ENCODE data around the gene H1-8. TPM values are rescaled to one million over a fixed set of nuclear protein-coding genes. Genes with fewer than 3 reads are reported as not detected.

Gene H1-8
- total RNA-seq, 4 donors from 2014 or later: not detected

DNA sequence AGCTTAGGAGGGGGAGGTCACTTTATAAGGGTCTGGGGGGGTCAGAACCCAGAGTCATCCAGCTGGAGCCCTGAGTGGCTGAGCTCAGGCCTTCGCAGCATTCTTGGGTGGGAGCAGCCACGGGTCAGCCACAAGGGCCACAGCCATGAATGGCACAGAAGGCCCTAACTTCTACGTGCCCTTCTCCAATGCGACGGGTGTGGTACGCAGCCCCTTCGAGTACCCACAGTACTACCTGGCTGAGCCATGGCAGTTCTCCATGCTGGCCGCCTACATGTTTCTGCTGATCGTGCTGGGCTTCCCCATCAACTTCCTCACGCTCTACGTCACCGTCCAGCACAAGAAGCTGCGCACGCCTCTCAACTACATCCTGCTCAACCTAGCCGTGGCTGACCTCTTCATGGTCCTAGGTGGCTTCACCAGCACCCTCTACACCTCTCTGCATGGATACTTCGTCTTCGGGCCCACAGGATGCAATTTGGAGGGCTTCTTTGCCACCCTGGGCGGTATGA is 14.3 kb upstream of the H1-8 start, which contains the start of gene RHO:
Gene RHO, plus strand, starts transcription at position 51 of the 512 bp plus-strand sequence. Its CDS starts 95 bp downstream, at position 146.
- TF ChIP-seq POLR2AphosphoS5 (IDR thresholded peaks at IDR 0.05) (no peak), POLR2A (IDR thresholded peaks at IDR 0.05) (no peak), EP300 (IDR thresholded peaks at IDR 0.05) (no peak)
- TF ChIP-seq, protein P1, sequence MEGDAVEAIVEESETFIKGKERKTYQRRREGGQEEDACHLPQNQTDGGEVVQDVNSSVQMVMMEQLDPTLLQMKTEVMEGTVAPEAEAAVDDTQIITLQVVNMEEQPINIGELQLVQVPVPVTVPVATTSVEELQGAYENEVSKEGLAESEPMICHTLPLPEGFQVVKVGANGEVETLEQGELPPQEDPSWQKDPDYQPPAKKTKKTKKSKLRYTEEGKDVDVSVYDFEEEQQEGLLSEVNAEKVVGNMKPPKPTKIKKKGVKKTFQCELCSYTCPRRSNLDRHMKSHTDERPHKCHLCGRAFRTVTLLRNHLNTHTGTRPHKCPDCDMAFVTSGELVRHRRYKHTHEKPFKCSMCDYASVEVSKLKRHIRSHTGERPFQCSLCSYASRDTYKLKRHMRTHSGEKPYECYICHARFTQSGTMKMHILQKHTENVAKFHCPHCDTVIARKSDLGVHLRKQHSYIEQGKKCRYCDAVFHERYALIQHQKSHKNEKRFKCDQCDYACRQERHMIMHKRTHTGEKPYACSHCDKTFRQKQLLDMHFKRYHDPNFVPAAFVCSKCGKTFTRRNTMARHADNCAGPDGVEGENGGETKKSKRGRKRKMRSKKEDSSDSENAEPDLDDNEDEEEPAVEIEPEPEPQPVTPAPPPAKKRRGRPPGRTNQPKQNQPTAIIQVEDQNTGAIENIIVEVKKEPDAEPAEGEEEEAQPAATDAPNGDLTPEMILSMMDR (IDR thresholded peaks at IDR 0.05): no peak
- H3K27ac ChIP-seq: no peak within 1 kb of the TSS
- WGBS: 89% methylated on average over 18 of the region's 18 CpGs

DNA sequence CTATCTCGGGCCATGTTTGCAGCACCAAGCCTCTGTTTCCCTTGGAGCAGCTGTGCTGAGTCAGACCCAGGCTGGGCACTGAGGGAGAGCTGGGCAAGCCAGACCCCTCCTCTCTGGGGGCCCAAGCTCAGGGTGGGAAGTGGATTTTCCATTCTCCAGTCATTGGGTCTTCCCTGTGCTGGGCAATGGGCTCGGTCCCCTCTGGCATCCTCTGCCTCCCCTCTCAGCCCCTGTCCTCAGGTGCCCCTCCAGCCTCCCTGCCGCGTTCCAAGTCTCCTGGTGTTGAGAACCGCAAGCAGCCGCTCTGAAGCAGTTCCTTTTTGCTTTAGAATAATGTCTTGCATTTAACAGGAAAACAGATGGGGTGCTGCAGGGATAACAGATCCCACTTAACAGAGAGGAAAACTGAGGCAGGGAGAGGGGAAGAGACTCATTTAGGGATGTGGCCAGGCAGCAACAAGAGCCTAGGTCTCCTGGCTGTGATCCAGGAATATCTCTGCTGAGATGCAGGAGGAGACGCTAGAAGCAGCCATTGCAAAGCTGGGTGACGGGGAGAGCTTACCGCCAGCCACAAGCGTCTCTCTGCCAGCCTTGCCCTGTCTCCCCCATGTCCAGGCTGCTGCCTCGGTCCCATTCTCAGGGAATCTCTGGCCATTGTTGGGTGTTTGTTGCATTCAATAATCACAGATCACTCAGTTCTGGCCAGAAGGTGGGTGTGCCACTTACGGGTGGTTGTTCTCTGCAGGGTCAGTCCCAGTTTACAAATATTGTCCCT is 13.4 kb upstream of the H1-8 start:
- H3K4me3 ChIP-seq: no peak overlapping the region
- 77% methylated on average over 12 of the region's 12 CpGs for WGBS
- no peak overlapping the region for H3K27ac ChIP-seq
- H3K36me3 ChIP-seq: no peaks in the 10 kb centered on the region
- H3K27me3 ChIP-seq: no peaks in the 10 kb centered on the region
- no peaks in the 10 kb centered on the region for H3K9me3 ChIP-seq
- TF ChIP-seq POLR2A (IDR thresholded peaks at IDR 0.05) (no peak), EP300 (IDR thresholded peaks at IDR 0.05) (no peak), POLR2AphosphoS5 (IDR thresholded peaks at IDR 0.05) (no peak)
- TF ChIP-seq, protein P1 (IDR thresholded peaks at IDR 0.05): no peak
- DNase-seq (ENCODE audit: low spot score in 2 of 2): no peak
- H3K4me1 ChIP-seq: peaks cover 11% of the 10 kb centered on the region

More for the DNA sequence above, 14.3 kb upstream of the H1-8 start, which contains the start of gene RHO:
- no peak for DNase-seq (ENCODE audit: low spot score in 2 of 2)
- no peaks in the 10 kb centered on the region for H3K9me3 ChIP-seq
- H3K36me3 ChIP-seq: no peaks in the 10 kb centered on the region
- no peaks in the 10 kb centered on the region for H3K27me3 ChIP-seq
- no peak within 1 kb of the TSS for H3K4me3 ChIP-seq
- peaks cover 11% of the 10 kb centered on the region for H3K4me1 ChIP-seq

DNA sequence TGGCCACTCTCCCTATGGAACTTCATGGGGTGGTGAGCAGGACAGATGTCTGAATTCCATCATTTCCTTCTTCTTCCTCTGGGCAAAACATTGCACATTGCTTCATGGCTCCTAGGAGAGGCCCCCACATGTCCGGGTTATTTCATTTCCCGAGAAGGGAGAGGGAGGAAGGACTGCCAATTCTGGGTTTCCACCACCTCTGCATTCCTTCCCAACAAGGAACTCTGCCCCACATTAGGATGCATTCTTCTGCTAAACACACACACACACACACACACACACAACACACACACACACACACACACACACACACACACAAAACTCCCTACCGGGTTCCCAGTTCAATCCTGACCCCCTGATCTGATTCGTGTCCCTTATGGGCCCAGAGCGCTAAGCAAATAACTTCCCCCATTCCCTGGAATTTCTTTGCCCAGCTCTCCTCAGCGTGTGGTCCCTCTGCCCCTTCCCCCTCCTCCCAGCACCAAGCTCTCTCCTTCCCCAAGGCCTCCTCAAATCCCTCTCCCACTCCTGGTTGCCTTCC is 12.7 kb upstream of the H1-8 start:
- TF ChIP-seq POLR2A (IDR thresholded peaks at IDR 0.05) (no peak), EP300 (IDR thresholded peaks at IDR 0.05) (no peak), POLR2AphosphoS5 (IDR thresholded peaks at IDR 0.05) (no peak)
- Histone ChIP-seq H3K9me3 (no peaks in the 10 kb centered on the region), H3K4me1 (peaks cover 11% of the 10 kb centered on the region), H3K27me3 (no peaks in the 10 kb centered on the region), H3K36me3 (no peaks in the 10 kb centered on the region), H3K27ac (no peak overlapping the region), H3K4me3 (no peak overlapping the region)
- WGBS: 49% methylated on average over 6 of the region's 6 CpGs
- DNase-seq (ENCODE audit: low spot score in 2 of 2): no peak

DNA sequence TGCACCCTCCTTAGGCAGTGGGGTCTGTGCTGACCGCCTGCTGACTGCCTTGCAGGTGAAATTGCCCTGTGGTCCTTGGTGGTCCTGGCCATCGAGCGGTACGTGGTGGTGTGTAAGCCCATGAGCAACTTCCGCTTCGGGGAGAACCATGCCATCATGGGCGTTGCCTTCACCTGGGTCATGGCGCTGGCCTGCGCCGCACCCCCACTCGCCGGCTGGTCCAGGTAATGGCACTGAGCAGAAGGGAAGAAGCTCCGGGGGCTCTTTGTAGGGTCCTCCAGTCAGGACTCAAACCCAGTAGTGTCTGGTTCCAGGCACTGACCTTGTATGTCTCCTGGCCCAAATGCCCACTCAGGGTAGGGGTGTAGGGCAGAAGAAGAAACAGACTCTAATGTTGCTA is 12.2 kb upstream of the H1-8 start:
- no peak for DNase-seq (ENCODE audit: low spot score in 2 of 2)
- no peaks in the 10 kb centered on the region for H3K9me3 ChIP-seq
- no peaks in the 10 kb centered on the region for H3K27me3 ChIP-seq
- 92% methylated on average over 13 of the region's 13 CpGs for WGBS
- TF ChIP-seq POLR2AphosphoS5 (IDR thresholded peaks at IDR 0.05) (no peak), EP300 (IDR thresholded peaks at IDR 0.05) (no peak), POLR2A (IDR thresholded peaks at IDR 0.05) (no peak)
- TF ChIP-seq, protein P1 (IDR thresholded peaks at IDR 0.05): no peak
- no peak overlapping the region for H3K4me3 ChIP-seq
- no peaks in the 10 kb centered on the region for H3K36me3 ChIP-seq
- H3K4me1 ChIP-seq: peaks cover 11% of the 10 kb centered on the region
- no peak overlapping the region for H3K27ac ChIP-seq

DNA sequence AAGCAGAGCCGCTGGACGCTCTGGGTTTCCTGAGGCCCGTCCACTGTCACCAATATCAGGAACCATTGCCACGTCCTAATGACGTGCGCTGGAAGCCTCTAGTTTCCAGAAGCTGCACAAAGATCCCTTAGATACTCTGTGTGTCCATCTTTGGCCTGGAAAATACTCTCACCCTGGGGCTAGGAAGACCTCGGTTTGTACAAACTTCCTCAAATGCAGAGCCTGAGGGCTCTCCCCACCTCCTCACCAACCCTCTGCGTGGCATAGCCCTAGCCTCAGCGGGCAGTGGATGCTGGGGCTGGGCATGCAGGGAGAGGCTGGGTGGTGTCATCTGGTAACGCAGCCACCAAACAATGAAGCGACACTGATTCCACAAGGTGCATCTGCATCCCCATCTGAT is 11.3 kb upstream of the H1-8 start:
- Histone ChIP-seq H3K27ac (no peak overlapping the region), H3K27me3 (no peaks in the 10 kb centered on the region), H3K4me3 (no peak overlapping the region), H3K9me3 (no peaks in the 10 kb centered on the region), H3K4me1 (peaks cover 11% of the 10 kb centered on the region), H3K36me3 (no peaks in the 10 kb centered on the region)
- WGBS: 95% methylated on average over 11 of the region's 11 CpGs
- TF ChIP-seq EP300 (IDR thresholded peaks at IDR 0.05): no peak
- no peak for TF ChIP-seq POLR2A (IDR thresholded peaks at IDR 0.05)
- TF ChIP-seq, protein P1 (IDR thresholded peaks at IDR 0.05): no peak
- no peak for TF ChIP-seq POLR2AphosphoS5 (IDR thresholded peaks at IDR 0.05)
- DNase-seq (ENCODE audit: low spot score in 2 of 2): no peak
